ENCODE results near the gene BECN2. TPM values are rescaled to one million over a fixed set of nuclear protein-coding genes. Genes with fewer than 3 reads are reported as not detected.

BECN2 gene
- total RNA-seq, 6 experiments from 2014 or later = not detected

GRCh38 chr1:241999026-241999425, 41.5 kb downstream of the BECN2 start, which contains the start of gene MAP1LC3C:
MAP1LC3C (minus strand) TSS chr1:241999098; CDS start chr1:241999008, 90 bp downstream.
- H3K27ac ChIP-seq = no peak within 1 kb of the TSS
- intact Hi-C loops (cut with DNase I) = no loop called here
- DNase-seq (no peak), ATAC-seq (no peak)
- H3K9me3 ChIP-seq = no peaks in the 10 kb centered on the region
- peaks cover 0 to 3% (median 0%) of the 10 kb centered on the region in 4 donors for H3K4me1 ChIP-seq
- H3K27me3 ChIP-seq = no peaks in the 10 kb centered on the region
- TF ChIP-seq CTCF (IDR thresholded peaks at IDR 0.05) (no peak), POLR2A (IDR thresholded peaks at IDR 0.05) (no peak)
- 60% methylated on average over 4 of the region's 4 CpGs for WGBS (ENCODE audit: insufficient coverage, low coverage, low lambda C conversion rate, missing lambda C conversion rate)
- H3K36me3 ChIP-seq = no peaks in the 10 kb centered on the region
- H3K4me3 ChIP-seq = peak within 1 kb of the TSS in 1 of 3 donors; percentile 40

GRCh38 chr1:242000434-242000833, 42.9 kb downstream of the BECN2 start:
- H3K4me1 ChIP-seq = peaks cover 0 to 3% (median 0%) of the 10 kb centered on the region in 4 donors
- H3K9me3 ChIP-seq = no peaks in the 10 kb centered on the region
- H3K27ac ChIP-seq = no peak overlapping the region
- no peak for DNase-seq
- no peak overlapping the region for H3K4me3 ChIP-seq
- ATAC-seq = no peak
- no peaks in the 10 kb centered on the region for H3K36me3 ChIP-seq
- intact Hi-C loops (cut with DNase I) = no loop called here
- WGBS (ENCODE audit: insufficient coverage, low coverage, low lambda C conversion rate, missing lambda C conversion rate) = 77% methylated on average over 7 of the region's 7 CpGs
- no peak for TF ChIP-seq POLR2A (IDR thresholded peaks at IDR 0.05)
- no peak for TF ChIP-seq CTCF (IDR thresholded peaks at IDR 0.05)
- no peaks in the 10 kb centered on the region for H3K27me3 ChIP-seq

- Histone ChIP-seq H3K4me3 (no peak overlapping the region), H3K9me3 (no peaks in the 10 kb centered on the region), H3K4me1 (peaks cover 0 to 3% (median 0%) of the 10 kb centered on the region in 4 donors), H3K36me3 (no peaks in the 10 kb centered on the region), H3K27ac (no peak overlapping the region), H3K27me3 (no peaks in the 10 kb centered on the region)
- TF ChIP-seq POLR2A (IDR thresholded peaks at IDR 0.05) (no peak), CTCF (IDR thresholded peaks at IDR 0.05) (no peak)
- intact Hi-C loops (cut with DNase I) = no loop called here
- whole genome bisulfite sequencing (ENCODE audit: insufficient coverage, low coverage, low lambda C conversion rate, missing lambda C conversion rate) = 45% methylated on average over 5 of the region's 5 CpGs
- DNase-seq (no peak), ATAC-seq (no peak)
Measured at GRCh38 chr1:242002072-242002471, 44.5 kb downstream of the BECN2 start.

- intact Hi-C loops (cut with DNase I) = no loop called here
- ATAC-seq = no peak
- Histone ChIP-seq H3K27ac (no peak overlapping the region), H3K27me3 (no peaks in the 10 kb centered on the region), H3K36me3 (no peaks in the 10 kb centered on the region), H3K4me3 (no peak overlapping the region), H3K9me3 (no peaks in the 10 kb centered on the region), H3K4me1 (peaks cover 0 to 3% (median 0%) of the 10 kb centered on the region in 4 donors)
- TF ChIP-seq POLR2A (IDR thresholded peaks at IDR 0.05) (no peak), CTCF (IDR thresholded peaks at IDR 0.05) (no peak)
- 47% methylated on average over 4 of the region's 4 CpGs for WGBS (ENCODE audit: insufficient coverage, low coverage, low lambda C conversion rate, missing lambda C conversion rate)
- no peak for DNase-seq
Measured at GRCh38 chr1:242002510-242002909, 44.9 kb downstream of the BECN2 start.

All from right lobe of liver (tissue), 6 donors.